ENCODE results near the gene TMEM163.
"Not testable (repeated sequence)": the region's sequence is repeated elsewhere in the genome, so short reads cannot be mapped to it uniquely, and the experiment has no call there.

The TMEM163 gene

GRCh38 chr2:134725876-134726275, 7.1 kb upstream of the TMEM163 start:
- no peak for DNase-seq (ENCODE audit: low read depth)
- no peak overlapping the region for H3K4me3 ChIP-seq (ENCODE audit: low read depth, low read length)

GRCh38 chr2:134724341-134724740, 5.5 kb upstream of the TMEM163 start:
- no peak for DNase-seq (ENCODE audit: low read depth)
- H3K4me3 ChIP-seq (ENCODE audit: low read depth, low read length): no peak overlapping the region

- not testable (repeated sequence) for H3K4me3 ChIP-seq (ENCODE audit: low read depth, low read length); DNase-seq (ENCODE audit: low read depth)
Observed at GRCh38 chr2:134723742-134724141, 4.9 kb upstream of the TMEM163 start.

- no peak for DNase-seq (ENCODE audit: low read depth)
- no peak overlapping the region for H3K4me3 ChIP-seq (ENCODE audit: low read depth, low read length)
Observed at GRCh38 chr2:134722728-134723127, 3.9 kb upstream of the TMEM163 start.

GRCh38 chr2:134721596-134721995, 2.8 kb upstream of the TMEM163 start:
- no peak for DNase-seq (ENCODE audit: low read depth)
- no peak overlapping the region for H3K4me3 ChIP-seq (ENCODE audit: low read depth, low read length)

GRCh38 chr2:134718023-134718816, 580 bp downstream of the TMEM163 start:
- DNase-seq (ENCODE audit: low read depth): no peak
- H3K4me3 ChIP-seq (ENCODE audit: low read depth, low read length): peak overlapping the region; percentile 16

- no peak overlapping the region for H3K4me3 ChIP-seq (ENCODE audit: low read depth, low read length)
- DNase-seq (ENCODE audit: low read depth): no peak
Observed at GRCh38 chr2:134717286-134718022, 1.3 kb downstream of the TMEM163 start.

- H3K4me3 ChIP-seq (ENCODE audit: low read depth, low read length): no peak overlapping the region
- DNase-seq (ENCODE audit: low read depth): no peak
Observed at GRCh38 chr2:134716721-134717243, 2.0 kb downstream of the TMEM163 start.

- H3K4me3 ChIP-seq (ENCODE audit: low read depth, low read length): no peak overlapping the region
- DNase-seq (ENCODE audit: low read depth): no peak
Observed at GRCh38 chr2:134715932-134716643, 2.7 kb downstream of the TMEM163 start.

- H3K4me3 ChIP-seq (ENCODE audit: low read depth, low read length): no peak overlapping the region
- no peak for DNase-seq (ENCODE audit: low read depth)
Observed at GRCh38 chr2:134714228-134714627, 4.6 kb downstream of the TMEM163 start.

- DNase-seq (ENCODE audit: low read depth): no peak
- no peak overlapping the region for H3K4me3 ChIP-seq (ENCODE audit: low read depth, low read length)
Observed at GRCh38 chr2:134713606-134714005, 5.2 kb downstream of the TMEM163 start.

GRCh38 chr2:134713176-134713575, 5.6 kb downstream of the TMEM163 start:
- DNase-seq (ENCODE audit: low read depth): no peak
- H3K4me3 ChIP-seq (ENCODE audit: low read depth, low read length): no peak overlapping the region

GRCh38 chr2:134712736-134713135, 6.1 kb downstream of the TMEM163 start:
- no peak for DNase-seq (ENCODE audit: low read depth)
- H3K4me3 ChIP-seq (ENCODE audit: low read depth, low read length): no peak overlapping the region

GRCh38 chr2:134712299-134712698, 6.5 kb downstream of the TMEM163 start:
- DNase-seq (ENCODE audit: low read depth): no peak
- no peak overlapping the region for H3K4me3 ChIP-seq (ENCODE audit: low read depth, low read length)

- H3K4me3 ChIP-seq (ENCODE audit: low read depth, low read length): no peak overlapping the region
- DNase-seq (ENCODE audit: low read depth): no peak
Observed at GRCh38 chr2:134711692-134712091, 7.1 kb downstream of the TMEM163 start.

- H3K4me3 ChIP-seq (ENCODE audit: low read depth, low read length): no peak overlapping the region
- no peak for DNase-seq (ENCODE audit: low read depth)
Observed at GRCh38 chr2:134707330-134707676, 11.5 kb downstream of the TMEM163 start.

- no peak for DNase-seq (ENCODE audit: low read depth)
- no peak overlapping the region for H3K4me3 ChIP-seq (ENCODE audit: low read depth, low read length)
Observed at GRCh38 chr2:134706587-134707329, 12.0 kb downstream of the TMEM163 start.

- no peak overlapping the region for H3K4me3 ChIP-seq (ENCODE audit: low read depth, low read length)
- DNase-seq (ENCODE audit: low read depth): no peak
Observed at GRCh38 chr2:134705861-134706586, 12.8 kb downstream of the TMEM163 start.

- no peak for DNase-seq (ENCODE audit: low read depth)
Observed at GRCh38 chr2:134704173-134704572, 14.6 kb downstream of the TMEM163 start.

More at GRCh38 chr2:134704173-134704572, 14.6 kb downstream of the TMEM163 start:
- H3K4me3 ChIP-seq (ENCODE audit: low read depth, low read length): no peak overlapping the region

Measured in skeletal muscle cell (primary cell).